NOMO-1 treated with dmso at 0.1 percent for 144 hours (cell line): ENCODE measurements around the gene SSR1.
"Not testable (repeated sequence)": the region's sequence is repeated elsewhere in the genome, so short reads cannot be mapped to it uniquely, and the experiment has no call there.

ENCODE experiments used
- DNase-seq: peaks from one replicate; lab custom pipeline; 2025; ENCODE audit not compliant: unreplicated experiment; lab: John Stamatoyannopoulos, UW

SSR1 gene

GRCh38 chr6:7319406-7319805 lies 6.4 kb upstream of the SSR1 start:
- not testable (repeated sequence) for DNase-seq

DNA sequence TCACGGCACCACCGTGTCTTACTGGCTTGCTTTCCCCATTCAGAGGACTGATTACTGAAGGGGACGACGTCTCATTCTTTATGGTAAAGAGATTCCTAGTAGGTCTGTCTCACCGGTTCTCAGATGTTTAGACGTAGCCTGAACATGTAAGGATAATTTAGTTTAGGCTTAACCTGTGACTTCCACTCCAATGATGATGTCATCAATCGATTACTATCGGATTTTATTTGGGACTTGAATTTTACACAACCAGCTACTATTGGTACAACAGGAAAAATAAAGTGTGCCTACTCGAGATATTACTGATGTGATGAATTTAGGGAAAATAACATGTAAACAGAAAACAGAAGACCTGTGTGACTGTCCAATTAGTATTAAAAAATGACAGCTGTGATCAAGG lies 4.5 kb upstream of the SSR1 start:
- DNase-seq = no peak

DNA sequence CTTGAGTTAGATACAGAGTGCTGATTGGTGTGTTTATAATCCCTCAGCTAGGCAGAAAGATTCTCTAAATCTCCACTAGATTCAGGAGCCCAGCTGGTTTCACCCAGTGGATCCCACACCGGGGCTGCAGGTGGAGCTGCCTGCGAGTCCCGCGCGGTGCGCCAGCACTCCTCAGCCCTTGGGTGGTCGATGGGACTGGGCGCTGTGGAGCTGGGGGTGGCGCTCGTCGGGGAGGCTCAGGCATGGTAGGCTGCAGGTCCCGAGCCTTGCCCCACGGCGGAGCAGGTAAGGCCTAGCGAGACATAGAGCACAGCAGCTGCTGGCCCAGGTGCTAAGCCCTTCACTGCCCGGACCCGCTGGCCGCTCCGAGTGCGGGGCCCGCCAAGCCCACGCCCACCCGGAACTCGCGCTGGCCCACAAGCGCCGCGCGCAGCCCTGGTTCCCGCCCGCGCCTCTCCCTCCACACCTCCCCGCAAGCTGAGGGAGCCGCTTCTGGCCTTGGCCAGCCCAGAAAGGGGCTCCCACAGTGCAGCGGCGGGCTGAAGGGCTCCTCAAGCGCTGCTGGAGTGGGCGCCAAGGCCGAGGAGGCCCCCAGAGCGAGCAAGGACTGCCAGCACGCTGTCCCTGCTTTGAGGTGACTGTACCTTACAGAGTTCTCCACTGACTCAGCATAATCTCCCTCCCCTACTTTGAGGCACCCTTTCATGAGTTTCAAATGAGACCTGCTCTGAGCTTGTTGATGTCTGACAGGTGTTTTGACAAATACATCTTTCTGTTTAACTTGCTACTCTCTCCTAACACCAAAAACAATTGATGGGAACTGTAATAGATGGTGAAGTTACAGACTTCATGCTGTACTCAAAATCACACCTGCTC lies 3.9 kb upstream of the SSR1 start:
- DNase-seq = no peak

GRCh38 chr6:7315948-7316365 lies 3.0 kb upstream of the SSR1 start:
- DNase-seq = no peak

DNA sequence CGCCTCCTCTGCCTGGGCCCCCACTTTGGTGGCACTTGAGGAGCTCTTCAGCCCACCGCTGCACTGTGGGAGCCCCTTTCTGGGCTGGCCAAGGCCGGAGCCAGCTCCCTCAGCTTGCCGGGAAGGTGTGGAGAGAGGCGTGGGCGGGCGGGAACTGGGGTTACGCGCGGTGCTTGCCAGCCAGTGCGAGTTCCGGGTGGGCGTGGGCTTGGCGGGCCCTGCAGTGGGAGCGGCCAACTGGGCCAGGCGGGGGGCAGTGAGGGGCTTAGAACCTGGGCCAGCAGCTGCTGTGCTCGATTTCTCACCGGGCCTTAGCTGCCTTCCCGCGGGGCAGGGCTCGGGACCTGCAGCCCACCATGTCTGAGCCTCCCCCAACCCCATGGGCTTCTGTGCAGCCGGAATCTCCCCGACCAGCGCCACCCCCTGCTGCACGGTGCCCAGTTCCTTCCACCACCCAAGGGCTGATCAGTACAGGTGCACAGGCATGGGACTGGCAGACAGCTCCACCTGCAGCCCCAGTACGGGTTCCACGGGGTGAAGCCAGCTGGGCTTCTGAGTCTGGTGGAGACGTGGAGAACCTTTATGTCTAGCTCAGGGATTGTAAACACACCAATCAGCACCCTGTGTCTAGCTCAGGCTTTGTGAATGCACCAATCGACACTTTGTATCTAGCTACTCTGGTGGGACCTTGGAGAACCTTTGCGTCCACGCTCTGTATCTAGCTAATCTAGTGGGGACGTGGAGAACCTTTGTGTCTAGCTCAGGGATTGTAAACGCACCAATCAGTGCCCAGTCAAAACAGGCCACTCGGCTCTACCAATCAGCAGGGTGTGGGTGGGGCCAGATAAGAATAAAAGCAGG lies 2.3 kb upstream of the SSR1 start:
- not testable (repeated sequence) for DNase-seq

- no peak for DNase-seq
Measured at GRCh38 chr6:7314414-7314813, 1.4 kb upstream of the SSR1 start.

GRCh38 chr6:7313505-7314165 lies 636 bp upstream of the SSR1 start:
- DNase-seq = no peak

DNA sequence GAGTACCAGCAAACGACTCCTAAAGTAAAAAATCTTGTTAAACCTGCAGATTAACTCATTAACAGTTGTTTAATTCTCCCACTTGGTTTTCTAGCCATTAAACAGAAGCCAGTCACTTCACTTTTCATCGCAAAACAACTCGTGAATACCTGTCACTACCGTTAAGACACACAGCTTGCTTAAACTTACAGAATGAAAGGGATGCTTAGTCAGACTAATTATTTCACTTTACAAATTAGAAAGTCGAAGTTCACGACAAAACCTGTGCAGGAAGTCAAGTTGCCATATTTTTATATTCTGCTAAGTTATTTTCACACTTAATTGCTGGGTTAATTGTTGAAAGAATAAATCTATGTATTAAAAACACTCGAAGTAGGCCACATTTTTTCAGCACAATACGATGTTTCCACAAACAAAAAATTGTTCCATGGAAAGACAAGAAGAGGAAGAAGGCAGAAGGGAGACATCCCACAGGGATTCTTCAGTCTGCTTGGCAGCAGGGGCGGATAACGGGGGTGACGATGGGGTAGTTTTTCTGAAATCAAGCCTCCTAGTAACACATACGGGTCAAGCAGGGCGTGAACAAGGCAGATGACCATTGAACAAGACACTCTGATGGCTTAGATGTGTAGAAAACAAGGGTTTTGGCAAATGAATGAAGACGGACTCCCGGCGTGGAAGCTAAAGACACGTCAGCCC lies 933 bp downstream of the SSR1 start:
- no peak for DNase-seq

DNA sequence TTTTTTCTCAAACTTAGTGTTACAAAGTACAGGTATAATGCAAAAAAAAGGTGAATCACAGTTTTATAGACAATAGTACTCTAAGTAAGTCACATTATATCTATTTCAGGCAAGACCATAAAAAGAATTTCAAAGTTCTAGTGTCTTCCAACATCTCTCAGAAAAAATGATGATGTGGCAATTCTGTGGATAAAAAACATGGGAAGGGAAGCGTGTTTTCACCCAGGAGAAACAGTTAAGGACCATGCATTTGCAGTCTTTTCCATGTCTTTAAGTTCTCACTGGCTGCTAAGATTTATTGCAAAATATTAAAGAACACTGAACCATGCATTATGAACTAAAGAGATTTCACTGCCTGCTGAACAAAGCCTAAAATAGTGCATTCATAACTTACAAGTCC lies 1.8 kb downstream of the SSR1 start:
- no peak for DNase-seq

DNA sequence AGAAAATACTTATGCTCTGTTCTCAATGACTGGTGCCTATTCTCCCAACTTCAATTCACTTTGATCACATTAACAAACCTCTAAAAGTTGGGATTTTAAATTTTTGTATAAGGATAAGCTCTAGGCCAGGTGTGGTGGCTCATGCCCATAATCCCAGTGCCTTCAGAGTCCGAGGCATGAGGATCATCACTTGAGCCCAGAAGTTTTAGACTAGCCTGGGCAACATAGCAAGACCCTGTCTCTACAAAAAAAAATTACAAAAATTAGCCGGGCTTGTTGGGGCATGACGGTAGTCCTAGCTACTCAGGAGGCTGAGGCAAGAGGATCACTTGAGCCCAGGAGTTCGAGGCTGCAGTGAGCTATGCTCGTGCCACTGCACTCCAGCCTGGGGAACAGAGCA lies 3.9 kb downstream of the SSR1 start:
- no peak for DNase-seq

DNA sequence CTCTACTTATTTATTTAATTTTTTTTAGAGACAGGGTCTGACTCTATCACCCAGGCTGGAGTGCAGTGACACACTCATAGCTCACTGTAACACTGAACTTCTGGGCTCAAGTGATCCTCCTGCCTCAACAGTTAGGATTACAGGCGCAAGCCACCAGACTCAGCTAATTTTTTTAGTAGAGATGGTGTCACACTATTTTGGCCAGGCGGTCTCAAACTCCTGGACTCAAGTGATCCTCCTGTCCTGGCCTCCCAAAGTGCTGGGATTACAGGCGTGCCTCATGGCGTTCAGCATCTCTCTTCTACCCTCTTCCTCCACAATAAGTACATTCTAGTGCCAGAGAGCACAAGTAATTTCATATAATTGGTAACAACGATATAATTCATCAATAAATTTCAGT lies 5.5 kb downstream of the SSR1 start:
- no peak for DNase-seq

DNA sequence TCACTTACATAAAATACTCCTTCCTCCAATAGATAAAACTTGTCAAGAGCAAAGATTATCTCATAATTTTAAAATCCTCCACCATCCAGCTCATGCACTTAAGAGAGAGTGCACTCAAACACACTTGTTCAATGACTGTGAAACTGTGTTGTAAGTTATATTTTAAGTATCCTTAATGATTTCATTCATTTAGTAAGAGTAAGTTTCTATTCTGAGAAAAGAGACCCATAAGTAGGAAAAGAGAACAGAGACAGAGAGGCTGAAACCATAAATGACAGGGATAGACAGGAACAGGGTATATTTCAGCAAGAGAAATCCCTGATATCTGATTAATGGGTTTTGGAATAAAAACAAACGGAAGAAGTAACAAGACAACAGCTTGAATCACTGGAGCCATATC lies 8.2 kb downstream of the SSR1 start:
- no peak for DNase-seq

DNA sequence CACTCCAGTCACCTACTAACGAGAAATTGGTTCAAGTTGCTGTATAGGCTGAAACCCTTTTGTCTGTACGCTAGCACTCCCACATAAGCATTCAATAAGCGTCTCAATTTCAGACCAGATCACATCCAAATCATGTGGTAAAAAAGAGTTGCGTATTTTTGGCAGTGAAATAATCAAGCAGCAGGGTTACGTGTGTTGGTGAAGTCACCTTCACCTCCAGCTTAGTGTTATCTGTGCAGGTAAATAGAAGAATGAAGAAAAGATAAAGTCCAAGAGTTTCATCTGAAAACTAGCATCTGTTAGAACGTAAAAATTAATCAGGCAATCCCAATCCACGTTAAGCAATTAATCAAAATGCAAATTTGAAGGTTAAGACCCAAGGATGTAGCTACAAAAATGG lies 11.3 kb downstream of the SSR1 start:
- DNase-seq = no peak

- no peak for DNase-seq
Measured at GRCh38 chr6:7300926-7301325, 12.1 kb downstream of the SSR1 start.

DNA sequence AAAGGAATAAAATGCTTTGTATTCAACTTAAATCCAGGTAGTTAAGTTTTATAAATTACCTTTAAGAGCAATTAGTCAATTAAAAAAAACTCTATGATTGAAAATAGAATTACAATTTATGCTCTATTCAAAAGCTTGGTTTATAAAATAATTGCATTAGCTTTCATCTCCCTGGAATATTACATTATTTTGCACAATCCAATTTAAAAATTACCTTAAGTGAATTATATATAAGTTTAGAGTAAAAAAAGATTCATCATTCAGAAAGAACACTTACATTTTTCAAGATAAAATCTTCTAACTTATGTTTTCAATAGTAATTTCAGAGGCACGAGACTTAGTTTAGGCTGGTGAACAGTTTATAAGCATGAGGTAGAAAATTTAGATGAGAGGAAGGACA lies 14.9 kb downstream of the SSR1 start:
- no peak for DNase-seq

GRCh38 chr6:7296602-7297001 lies 16.4 kb downstream of the SSR1 start:
- no peak for DNase-seq

DNA sequence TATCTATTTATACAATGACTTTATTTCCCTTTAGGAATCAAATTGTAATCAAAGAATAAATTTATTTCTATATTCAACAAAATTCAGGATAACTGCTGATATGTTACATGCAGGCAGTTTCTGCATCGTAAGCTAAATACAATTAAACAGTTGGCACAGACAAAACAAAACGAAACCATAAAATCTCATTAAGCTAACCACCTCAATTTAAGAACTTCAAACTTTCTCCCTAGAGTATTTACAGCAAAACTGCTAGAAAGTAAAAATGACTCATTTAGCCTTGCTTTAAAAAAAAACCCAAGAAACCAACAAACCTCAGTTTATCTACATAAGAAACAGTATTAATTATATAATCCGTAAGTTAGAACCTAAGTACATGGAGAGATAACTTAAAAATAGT lies 17.1 kb downstream of the SSR1 start:
- no peak for DNase-seq

GRCh38 chr6:7292596-7293255 lies 20.3 kb downstream of the SSR1 start:
- no peak for DNase-seq

DNA sequence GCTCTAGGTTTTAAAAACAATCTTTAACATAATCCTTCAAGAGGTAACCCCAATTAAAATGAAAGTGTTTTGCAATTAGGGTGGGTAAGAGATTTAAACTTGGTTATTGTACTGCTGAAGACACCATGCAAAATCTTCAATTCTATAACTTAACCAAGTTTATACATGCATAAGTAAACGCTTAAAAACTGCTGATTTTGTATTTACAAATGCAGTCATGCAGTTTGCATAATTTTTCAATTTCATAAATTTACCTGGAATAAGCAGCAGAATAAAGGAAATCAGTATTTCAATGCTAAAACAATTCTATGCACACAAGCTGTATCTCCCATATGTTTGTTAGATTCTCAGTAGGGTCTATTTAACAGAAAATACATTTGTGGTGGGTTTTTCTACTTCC lies 22.9 kb downstream of the SSR1 start:
- DNase-seq = no peak

DNA sequence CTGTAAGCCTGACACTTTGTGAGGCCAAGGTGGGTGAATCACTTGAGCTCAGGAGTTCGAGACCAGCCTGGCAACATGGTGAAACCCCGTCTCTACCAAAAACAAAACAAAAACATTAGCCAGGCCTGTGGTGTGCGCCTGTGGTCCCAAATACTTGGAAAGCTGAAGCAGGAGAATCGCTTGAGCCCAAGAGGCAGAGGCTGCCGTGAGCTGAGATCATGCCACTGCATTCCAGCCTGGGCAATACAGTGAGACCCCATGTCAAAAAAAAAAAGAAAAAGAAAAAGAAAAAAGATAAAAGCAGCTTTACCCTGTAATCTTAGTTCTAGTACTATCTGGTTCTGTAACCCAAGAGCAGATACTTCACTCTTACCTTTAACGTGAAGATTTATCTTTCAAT lies 27.6 kb downstream of the SSR1 start:
- no peak for DNase-seq

DNA sequence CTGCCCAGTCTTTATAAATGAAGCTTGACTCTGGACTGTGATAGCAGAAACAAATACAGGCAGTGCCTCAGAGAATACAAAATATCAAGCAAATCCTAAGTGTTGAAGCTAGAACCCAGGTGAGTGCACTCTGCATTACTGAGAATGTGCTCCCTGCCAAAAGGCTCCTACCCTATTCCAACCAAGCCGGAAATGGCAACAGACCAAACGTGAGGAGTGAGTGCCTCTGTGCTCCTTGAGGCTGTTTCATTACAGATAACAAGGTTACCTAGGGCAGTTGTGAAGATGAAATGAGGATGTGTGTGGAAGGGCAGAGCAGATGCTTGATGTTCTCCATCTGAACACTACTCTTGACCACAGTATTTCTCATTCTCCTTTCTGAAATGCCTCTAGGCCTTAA lies 29.3 kb downstream of the SSR1 start:
- DNase-seq = no peak
